Hepatic stellate cell (primary cell): ENCODE data around the gene CYP4A11.
"Not testable (repeated sequence)": the region's sequence is repeated elsewhere in the genome, so short reads cannot be mapped to it uniquely, and the experiment has no call there.

ENCODE experiments used
- DNase-seq: peaks from one replicate; pipeline ENCODE4 v3.0.0; 2011; ENCODE audit warnings: low spot score

Gene CYP4A11

DNA sequence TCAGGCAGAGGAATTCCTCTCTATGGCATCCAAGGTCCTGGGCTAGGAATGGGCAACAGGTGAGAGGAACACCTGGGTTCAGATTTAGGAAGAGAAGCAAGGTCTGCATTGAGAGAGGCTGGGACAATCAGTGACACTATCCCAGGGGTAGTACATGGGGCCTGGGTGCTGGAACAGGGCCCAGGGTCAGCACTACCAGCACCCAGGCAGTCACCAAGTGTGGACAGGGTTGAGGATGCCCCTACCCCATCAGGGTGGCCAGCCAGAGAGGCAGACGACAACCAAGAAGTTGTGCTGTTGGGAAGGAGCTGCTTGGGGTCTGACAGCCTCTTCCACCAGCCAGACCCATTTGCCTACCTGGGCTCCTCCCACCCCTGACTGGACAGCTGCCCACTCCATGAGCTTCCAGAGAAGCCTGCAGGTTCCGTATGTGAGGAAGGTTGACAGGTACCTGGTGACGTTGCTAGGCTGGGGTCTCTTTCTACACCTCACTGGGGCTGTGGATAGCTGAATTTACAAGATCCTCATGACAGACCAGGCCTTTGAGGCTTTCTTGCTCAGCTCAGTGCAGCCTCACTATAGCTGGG, 13.9 kb downstream of the CYP4A11 start:
- no peak for DNase-seq

DNA sequence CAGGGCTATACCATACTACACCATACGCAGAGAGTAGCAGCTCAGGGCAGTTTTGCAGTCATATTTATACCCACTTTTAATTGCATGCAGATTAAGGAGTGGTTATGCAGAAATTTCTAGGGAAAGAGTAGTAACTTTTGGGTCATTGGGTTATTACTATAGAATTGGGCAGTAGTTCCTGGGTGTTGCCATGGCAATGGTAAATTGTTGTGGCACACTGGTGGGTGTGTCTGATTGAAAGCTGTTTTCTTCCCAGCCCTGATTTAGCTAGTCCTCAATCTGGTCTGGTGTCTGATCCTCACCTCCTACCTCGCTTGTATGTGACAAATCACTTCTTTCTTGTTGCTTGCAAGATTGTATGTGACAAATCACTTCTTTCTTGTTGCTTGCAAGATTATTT, 30.5 kb downstream of the CYP4A11 start:
- no peak for DNase-seq

- DNase-seq, result no peak
Observed at GRCh38 chr1:46903481-46903880, 37.8 kb downstream of the CYP4A11 start.

- no peak for DNase-seq
Observed at GRCh38 chr1:46900401-46900800, 40.9 kb downstream of the CYP4A11 start.

GRCh38 chr1:46881656-46882055, 59.6 kb downstream of the CYP4A11 start:
- not testable (repeated sequence) for DNase-seq
